Adipocyte (in vitro differentiated cells): ENCODE data around the gene KRT75.
A peak's percentile ranks its signal among the peaks of the same experiment; 100 is the strongest.

Experiments used
- DNase-seq: peaks from one replicate; pipeline ENCODE4 v3.0.0-alpha.2; 2015; ENCODE audit warnings: low read depth
- H3K27me3 ChIP-seq: replicated peaks from 2 replicates; pipeline ENCODE4 v1.7.0; 2013; ENCODE audit warnings: mild to moderate bottlenecking, low read length, moderate library complexity; ENCODE audit not compliant: control insufficient read depth, insufficient read depth
- H3K36me3 ChIP-seq: 2 replicates; pipeline ENCODE4 v1.7.0; 2013; ENCODE audit warnings: low read length, mild to moderate bottlenecking, moderate library complexity; ENCODE audit not compliant: control insufficient read depth, insufficient read depth, severe bottlenecking
- H3K4me1 ChIP-seq: 2 replicates; pipeline ENCODE4 v1.7.0; 2013; ENCODE audit warnings: mild to moderate bottlenecking, low read length, moderate library complexity; ENCODE audit not compliant: control insufficient read depth, insufficient read depth
- H3K4me3 ChIP-seq: 2 replicates; pipeline ENCODE4 v1.7.0; 2013; ENCODE audit warnings: mild to moderate bottlenecking, low read length, moderate library complexity
- H3K9ac ChIP-seq: 2 replicates; pipeline ENCODE4 v1.7.0; 2013; ENCODE audit warnings: mild to moderate bottlenecking, low read length, moderate library complexity
- H3K9me3 ChIP-seq: 2 replicates; pipeline ENCODE4 v1.7.0; 2013; ENCODE audit warnings: mild to moderate bottlenecking, low read length, moderate library complexity; ENCODE audit not compliant: control insufficient read depth

Gene KRT75

GRCh38 chr12:52389313-52390207, 44.6 kb downstream of the KRT75 start:
- peak; percentile 32 for DNase-seq
- Histone ChIP-seq H3K27me3 (peaks cover 42% of the 10 kb centered on the region), H3K9me3 (no peaks in the 10 kb centered on the region), H3K4me1 (peaks cover 29% of the 10 kb centered on the region), H3K4me3 (no peak overlapping the region), H3K9ac (peak overlapping the region; percentile 40), H3K36me3 (no peaks in the 10 kb centered on the region)

GRCh38 chr12:52387859-52388258, 46.3 kb downstream of the KRT75 start:
- Histone ChIP-seq H3K27me3 (peaks cover 45% of the 10 kb centered on the region), H3K9ac (no peak overlapping the region), H3K9me3 (no peaks in the 10 kb centered on the region), H3K4me1 (peaks cover 29% of the 10 kb centered on the region), H3K4me3 (no peak overlapping the region), H3K36me3 (no peaks in the 10 kb centered on the region)
- no peak for DNase-seq

- DNase-seq = no peak
- Histone ChIP-seq H3K9me3 (no peaks in the 10 kb centered on the region), H3K4me1 (peaks cover 13% of the 10 kb centered on the region), H3K9ac (no peak within 1 kb of the TSS), H3K4me3 (no peak within 1 kb of the TSS), H3K36me3 (no peaks in the 10 kb centered on the region), H3K27me3 (peaks cover 63% of the 10 kb centered on the region)
Measured at GRCh38 chr12:52385226-52385702, 48.9 kb downstream of the KRT75 start, which contains the start of gene KRT84. Gene KRT84 (minus strand): TSS chr12:52385652. CDS start chr12:52385585, 67 bp downstream.

GRCh38 chr12:52383331-52383730, 50.8 kb downstream of the KRT75 start:
- no peaks in the 10 kb centered on the region for H3K9me3 ChIP-seq
- no peak for DNase-seq

GRCh38 chr12:52382854-52383253, 51.3 kb downstream of the KRT75 start:
- no peaks in the 10 kb centered on the region for H3K4me1 ChIP-seq
- H3K27me3 ChIP-seq = peaks cover 63% of the 10 kb centered on the region
- H3K4me3 ChIP-seq = no peak overlapping the region
- no peak overlapping the region for H3K9ac ChIP-seq
- no peaks in the 10 kb centered on the region for H3K9me3 ChIP-seq
- H3K36me3 ChIP-seq = no peaks in the 10 kb centered on the region
- no peak for DNase-seq

More at GRCh38 chr12:52383331-52383730, 50.8 kb downstream of the KRT75 start:
- Histone ChIP-seq H3K36me3 (no peaks in the 10 kb centered on the region), H3K4me1 (no peaks in the 10 kb centered on the region), H3K27me3 (peaks cover 66% of the 10 kb centered on the region), H3K9ac (no peak overlapping the region), H3K4me3 (no peak overlapping the region)

GRCh38 chr12:52381206-52381605, 53.0 kb downstream of the KRT75 start:
- no peak for DNase-seq
- Histone ChIP-seq H3K9me3 (no peaks in the 10 kb centered on the region), H3K4me1 (no peaks in the 10 kb centered on the region), H3K27me3 (peaks cover 68% of the 10 kb centered on the region), H3K4me3 (no peak overlapping the region), H3K9ac (no peak overlapping the region), H3K36me3 (no peaks in the 10 kb centered on the region)

- Histone ChIP-seq H3K9ac (no peak overlapping the region), H3K4me1 (no peaks in the 10 kb centered on the region), H3K27me3 (peaks cover 73% of the 10 kb centered on the region), H3K36me3 (no peaks in the 10 kb centered on the region), H3K4me3 (no peak overlapping the region), H3K9me3 (no peaks in the 10 kb centered on the region)
- DNase-seq = peak; percentile 46
Measured at GRCh38 chr12:52380271-52380694, 53.9 kb downstream of the KRT75 start.

- Histone ChIP-seq H3K27me3 (peaks cover 67% of the 10 kb centered on the region), H3K4me3 (no peak overlapping the region), H3K9ac (no peak overlapping the region), H3K4me1 (no peaks in the 10 kb centered on the region), H3K36me3 (no peaks in the 10 kb centered on the region), H3K9me3 (no peaks in the 10 kb centered on the region)
- DNase-seq = no peak
Measured at GRCh38 chr12:52379536-52379935, 54.6 kb downstream of the KRT75 start.

- Histone ChIP-seq H3K27me3 (peaks cover 53% of the 10 kb centered on the region), H3K36me3 (no peaks in the 10 kb centered on the region), H3K9me3 (no peaks in the 10 kb centered on the region), H3K4me1 (no peaks in the 10 kb centered on the region), H3K9ac (no peak overlapping the region), H3K4me3 (no peak overlapping the region)
- DNase-seq = no peak
Measured at GRCh38 chr12:52378091-52378490, 56.1 kb downstream of the KRT75 start.

GRCh38 chr12:52377266-52377665, 56.9 kb downstream of the KRT75 start:
- H3K4me3 ChIP-seq = no peak overlapping the region
- no peaks in the 10 kb centered on the region for H3K36me3 ChIP-seq
- no peaks in the 10 kb centered on the region for H3K9me3 ChIP-seq
- no peak for DNase-seq
- peaks cover 45% of the 10 kb centered on the region for H3K27me3 ChIP-seq
- H3K4me1 ChIP-seq = peaks cover 2% of the 10 kb centered on the region
- no peak overlapping the region for H3K9ac ChIP-seq
